HepG2 (cell line): Measurements from ENCODE around the gene CCDC201. TPM values are rescaled to one million over a fixed set of nuclear protein-coding genes. Genes with fewer than 3 reads are reported as not detected.

Experiments used
- CBX5 ChIP-seq: sonication (generic); formaldehyde crosslinking; IDR thresholded peaks from 2 replicates; pipeline ENCODE4 v1.4.0; 2020; ENCODE audit warnings: missing genetic modification reagents, borderline replicate concordance
- FOXP4 ChIP-seq: sonication (generic); formaldehyde crosslinking; IDR thresholded peaks from 2 replicates; pipeline ENCODE4 v1.4.0; 2020; ENCODE audit warnings: missing genetic modification reagents
- IKZF5 ChIP-seq: IDR thresholded peaks from 2 replicates; pipeline ENCODE4 v1.6.1; 2018; ENCODE audit warnings: missing genetic modification reagents, mild to moderate bottlenecking, missing compliant biosample characterization
- MTA3 ChIP-seq: sonication (generic); formaldehyde crosslinking; IDR thresholded peaks from 2 replicates; pipeline ENCODE4 v1.4.0; 2020; ENCODE audit warnings: missing genetic modification reagents
- RNF2 ChIP-seq: fragments of 450-650 bp; conservative IDR thresholded peaks from 2 replicates; pipeline ENCODE4 v1.6.1; 2016; ENCODE audit warnings: low read depth
- SIX4 ChIP-seq: sonication (generic); formaldehyde crosslinking; IDR thresholded peaks from 2 replicates; pipeline ENCODE4 v1.4.0; 2020; ENCODE audit warnings: missing genetic modification reagents
- TEF ChIP-seq: sonication (generic); formaldehyde crosslinking; IDR thresholded peaks from 2 replicates; pipeline ENCODE4 v1.5.0; 2020; ENCODE audit warnings: missing genetic modification reagents
- TGIF2 ChIP-seq: IDR thresholded peaks from 2 replicates; pipeline ENCODE4 v1.6.1; 2016; ENCODE audit warnings: control low read depth, missing compliant biosample characterization
- ZC3H4 ChIP-seq: sonication (generic); formaldehyde crosslinking; IDR thresholded peaks from 2 replicates; pipeline ENCODE4 v1.4.0; 2020; ENCODE audit warnings: missing genetic modification reagents, borderline replicate concordance
- ZFP82 ChIP-seq: sonication (generic); formaldehyde crosslinking; IDR thresholded peaks from 2 replicates; pipeline ENCODE4 v1.5.1; 2020; ENCODE audit warnings: mild to moderate bottlenecking, missing genetic modification reagents, borderline replicate concordance
- ZNF101 ChIP-seq: sonication (generic); formaldehyde crosslinking; IDR thresholded peaks from 2 replicates; pipeline ENCODE4 v1.4.0; 2020; ENCODE audit warnings: mild to moderate bottlenecking, low read depth, missing genetic modification reagents, borderline replicate concordance
- ZNF232 ChIP-seq: sonication (generic); formaldehyde crosslinking; IDR thresholded peaks from 2 replicates; pipeline ENCODE4 v1.4.0; 2020; ENCODE audit warnings: missing genetic modification reagents, borderline replicate concordance
- ZNF264 ChIP-seq: sonication (generic); formaldehyde crosslinking; IDR thresholded peaks from 2 replicates; pipeline ENCODE4 v1.4.0; 2020; ENCODE audit warnings: missing genetic modification reagents
- ZNF274 ChIP-seq: sonication (generic); formaldehyde crosslinking; IDR thresholded peaks from 2 replicates; pipeline ENCODE4 v1.5.1; 2020; ENCODE audit warnings: mild to moderate bottlenecking, missing genetic modification reagents
- ZNF280B ChIP-seq: sonication (generic); formaldehyde crosslinking; IDR thresholded peaks from 2 replicates; pipeline ENCODE4 v1.5.0; 2020; ENCODE audit warnings: missing genetic modification reagents, mild to moderate bottlenecking, borderline replicate concordance
- polyA plus RNA-seq, 8 experiments: library from polyadenylated mRNA; depleted of rRNA in 3 of 8; stranded (reverse) in 7 of 8; unstranded in 1 of 8; fragments of >200 nt; fragmentation: Illumina TruSeq in 4 of 8; extraction: Trizol in 4 of 8; gene quantifications; 2 replicates each; pipeline versions ENCODE4 v1.2.1 to v1.2.3, GENCODE V29; 2011 to 2016; ENCODE audit warnings: low read depth in 4 of 8, missing spikeins in 1 of 8, mixed read lengths in 1 of 8; ENCODE audit not compliant: insufficient read depth in 1 of 8
- total RNA-seq, 5 experiments: library from RNA; depleted of rRNA; stranded (reverse); fragments of >200 nt; fragmentation: Illumina TruSeq; extraction: Trizol; gene quantifications; 2 replicates each; pipeline ENCODE4 v1.2.3, GENCODE V29; 2016; ENCODE audit warnings: low read depth in 1 of 5
- TF ChIP-seq, protein P1 (sequence below): sonication (generic); formaldehyde crosslinking; IDR thresholded peaks from 2 replicates; pipeline ENCODE4 v1.4.0; 2020; ENCODE audit warnings: mild to moderate bottlenecking, missing genetic modification reagents
- TF ChIP-seq, protein P2 (sequence below): sonication (generic); formaldehyde crosslinking; IDR thresholded peaks from 2 replicates; pipeline ENCODE4 v1.4.0; 2020; ENCODE audit warnings: missing genetic modification reagents, borderline replicate concordance

The CCDC201 gene
- total and polyA plus RNA-seq, 2 of the 13 experiments (the other 11 are each of a cell fraction or from before 2014, with no cell fraction given): 0.92 TPM; not detected in 1

- TF ChIP-seq, protein P1, sequence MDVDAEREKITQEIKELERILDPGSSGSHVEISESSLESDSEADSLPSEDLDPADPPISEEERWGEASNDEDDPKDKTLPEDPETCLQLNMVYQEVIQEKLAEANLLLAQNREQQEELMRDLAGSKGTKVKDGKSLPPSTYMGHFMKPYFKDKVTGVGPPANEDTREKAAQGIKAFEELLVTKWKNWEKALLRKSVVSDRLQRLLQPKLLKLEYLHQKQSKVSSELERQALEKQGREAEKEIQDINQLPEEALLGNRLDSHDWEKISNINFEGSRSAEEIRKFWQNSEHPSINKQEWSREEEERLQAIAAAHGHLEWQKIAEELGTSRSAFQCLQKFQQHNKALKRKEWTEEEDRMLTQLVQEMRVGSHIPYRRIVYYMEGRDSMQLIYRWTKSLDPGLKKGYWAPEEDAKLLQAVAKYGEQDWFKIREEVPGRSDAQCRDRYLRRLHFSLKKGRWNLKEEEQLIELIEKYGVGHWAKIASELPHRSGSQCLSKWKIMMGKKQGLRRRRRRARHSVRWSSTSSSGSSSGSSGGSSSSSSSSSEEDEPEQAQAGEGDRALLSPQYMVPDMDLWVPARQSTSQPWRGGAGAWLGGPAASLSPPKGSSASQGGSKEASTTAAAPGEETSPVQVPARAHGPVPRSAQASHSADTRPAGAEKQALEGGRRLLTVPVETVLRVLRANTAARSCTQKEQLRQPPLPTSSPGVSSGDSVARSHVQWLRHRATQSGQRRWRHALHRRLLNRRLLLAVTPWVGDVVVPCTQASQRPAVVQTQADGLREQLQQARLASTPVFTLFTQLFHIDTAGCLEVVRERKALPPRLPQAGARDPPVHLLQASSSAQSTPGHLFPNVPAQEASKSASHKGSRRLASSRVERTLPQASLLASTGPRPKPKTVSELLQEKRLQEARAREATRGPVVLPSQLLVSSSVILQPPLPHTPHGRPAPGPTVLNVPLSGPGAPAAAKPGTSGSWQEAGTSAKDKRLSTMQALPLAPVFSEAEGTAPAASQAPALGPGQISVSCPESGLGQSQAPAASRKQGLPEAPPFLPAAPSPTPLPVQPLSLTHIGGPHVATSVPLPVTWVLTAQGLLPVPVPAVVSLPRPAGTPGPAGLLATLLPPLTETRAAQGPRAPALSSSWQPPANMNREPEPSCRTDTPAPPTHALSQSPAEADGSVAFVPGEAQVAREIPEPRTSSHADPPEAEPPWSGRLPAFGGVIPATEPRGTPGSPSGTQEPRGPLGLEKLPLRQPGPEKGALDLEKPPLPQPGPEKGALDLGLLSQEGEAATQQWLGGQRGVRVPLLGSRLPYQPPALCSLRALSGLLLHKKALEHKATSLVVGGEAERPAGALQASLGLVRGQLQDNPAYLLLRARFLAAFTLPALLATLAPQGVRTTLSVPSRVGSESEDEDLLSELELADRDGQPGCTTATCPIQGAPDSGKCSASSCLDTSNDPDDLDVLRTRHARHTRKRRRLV (CRISPR knock-in tag): peak; percentile 56; the same call in 1 of the 2 replicates
- TF ChIP-seq SIX4 (CRISPR knock-in tag) (peak; percentile 70; the same call in 1 of the 2 replicates), TEF (CRISPR knock-in tag) (no peak), ZFP82 (CRISPR knock-in tag) (no peak; the same call in 1 of the 2 replicates), MTA3 (CRISPR knock-in tag) (no peak), RNF2 (peak; percentile 37; the same call in 1 of the 2 replicates), CBX5 (CRISPR knock-in tag) (peak; percentile 94), FOXP4 (CRISPR knock-in tag) (peak; percentile 100), ZNF274 (CRISPR knock-in tag) (no peak; the same call in 1 of the 2 replicates), ZNF280B (0 out of 2 replicates have a peak, but pooled peaks have one; percentile 80), ZNF101 (CRISPR knock-in tag) (no peak), ZC3H4 (CRISPR knock-in tag) (no peak; the same call in 1 of the 2 replicates), ZNF264 (CRISPR knock-in tag) (peak; percentile 98), IKZF5 (CRISPR knock-in tag) (peak; percentile 99), TGIF2 (CRISPR knock-in tag) (no peak), ZNF232 (CRISPR knock-in tag) (peak; percentile 94)
- TF ChIP-seq, protein P2, sequence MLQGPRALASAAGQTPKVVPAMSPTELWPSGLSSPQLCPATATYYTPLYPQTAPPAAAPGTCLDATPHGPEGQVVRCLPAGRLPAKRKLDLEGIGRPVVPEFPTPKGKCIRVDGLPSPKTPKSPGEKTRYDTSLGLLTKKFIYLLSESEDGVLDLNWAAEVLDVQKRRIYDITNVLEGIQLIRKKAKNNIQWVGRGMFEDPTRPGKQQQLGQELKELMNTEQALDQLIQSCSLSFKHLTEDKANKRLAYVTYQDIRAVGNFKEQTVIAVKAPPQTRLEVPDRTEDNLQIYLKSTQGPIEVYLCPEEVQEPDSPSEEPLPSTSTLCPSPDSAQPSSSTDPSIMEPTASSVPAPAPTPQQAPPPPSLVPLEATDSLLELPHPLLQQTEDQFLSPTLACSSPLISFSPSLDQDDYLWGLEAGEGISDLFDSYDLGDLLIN (CRISPR knock-in tag): no peak
Observed at GRCh38 chr7:45885264-45885882, 12.5 kb upstream of the CCDC201 start (continued).
